Fibroblast of lung (primary cell): ENCODE data around the gene SPIB. TPM values are rescaled to one million over a fixed set of nuclear protein-coding genes. Genes with fewer than 3 reads are reported as not detected.
"Not testable (repeated sequence)": the region's sequence is repeated elsewhere in the genome, so short reads cannot be mapped to it uniquely, and the experiment has no call there.

Experiments used
- DNase-seq, 2 donors: peaks; one replicate each; pipeline versions ENCODE4 v3.0.0 to v3.0.0-alpha.2; 2010; ENCODE audit warnings: low read depth in 2 of 2
- H2AFZ ChIP-seq: 2 replicates; pipeline ENCODE4 v1.5.1; 2012; ENCODE audit warnings: low read length, control low read depth, inconsistent platforms
- H3K27ac ChIP-seq: 2 replicates; pipeline ENCODE4 v1.5.1; 2011; ENCODE audit warnings: low read length, control low read depth; ENCODE audit not compliant: insufficient read depth
- H3K27me3 ChIP-seq: 2 replicates; pipeline ENCODE4 v1.5.1; 2011; ENCODE audit warnings: mild to moderate bottlenecking, low read length; ENCODE audit not compliant: control insufficient read depth, insufficient read depth
- H3K36me3 ChIP-seq: 2 replicates; pipeline ENCODE4 v1.5.1; 2011; ENCODE audit warnings: low read length; ENCODE audit not compliant: control insufficient read depth, insufficient read depth
- H3K4me1 ChIP-seq: 2 replicates; pipeline ENCODE4 v1.5.1; 2011; ENCODE audit warnings: low read length; ENCODE audit not compliant: control insufficient read depth, insufficient read depth; ENCODE audit errors: extremely low read depth
- H3K4me2 ChIP-seq: 2 replicates; pipeline ENCODE4 v1.5.1; 2011; ENCODE audit warnings: low read length, control low read depth; ENCODE audit not compliant: insufficient read depth; ENCODE audit errors: extremely low read depth
- H3K4me3 ChIP-seq, 4 experiments: fragments of 200-600 bp in 1 of 4; sonication (generic) in 1 of 4; replicated peaks in 1 of 4; 2 replicates each; pipeline ENCODE4 v1.5.1; 2011 to 2016; ENCODE audit warnings: low read length in 4 of 4, low read depth in 3 of 4, mild to moderate bottlenecking in 3 of 4, control low read depth in 2 of 4, inconsistent platforms in 1 of 4, mixed read lengths in 1 of 4; ENCODE audit not compliant: insufficient read depth in 1 of 4; ENCODE audit errors: control extremely low read depth in 1 of 4
- H3K79me2 ChIP-seq: 2 replicates; pipeline ENCODE4 v1.5.1; 2012; ENCODE audit warnings: mild to moderate bottlenecking, low read length, inconsistent platforms; ENCODE audit not compliant: control insufficient read depth, insufficient read depth
- H3K9ac ChIP-seq: 2 replicates; pipeline ENCODE4 v1.5.1; 2011; ENCODE audit warnings: mild to moderate bottlenecking, low read length, control low read depth; ENCODE audit not compliant: insufficient read depth
- H3K9me3 ChIP-seq: 2 replicates; pipeline ENCODE4 v1.5.1; 2012; ENCODE audit warnings: low read depth, low read length; ENCODE audit not compliant: control insufficient read depth, insufficient read depth
- H4K20me1 ChIP-seq: 2 replicates; pipeline ENCODE4 v1.5.1; 2011; ENCODE audit warnings: low read length; ENCODE audit not compliant: control insufficient read depth, insufficient read depth; ENCODE audit errors: extremely low read depth
- EZH2 ChIP-seq: IDR thresholded peaks from 2 replicates; pipeline ENCODE4 v1.5.1; 2012; ENCODE audit warnings: low read length, control low read depth, mild to moderate bottlenecking; ENCODE audit errors: missing control alignments
- polyA plus RNA-seq, 2 donors: library from polyadenylated mRNA; depleted of rRNA in 1 of 2; stranded (reverse) in 1 of 2; unstranded in 1 of 2; fragments of >200 nt; gene quantifications; 2 replicates each; pipeline ENCODE4 v1.2.1, GENCODE V29; 2011 to 2012; ENCODE audit warnings: missing spikeins in 1 of 2
- total RNA-seq: library from RNA; depleted of rRNA; stranded (reverse); fragments of >200 nt; gene quantifications from 2 replicates; pipeline ENCODE4 v1.2.1, GENCODE V29; 2014
- TF ChIP-seq, protein P1 (sequence below), 2 donors: IDR thresholded peaks in 1 of 2; conservative IDR thresholded peaks in 1 of 2; 1 replicate in 1 of 2; 2 replicates in 1 of 2; pipeline ENCODE4 v1.5.1; 2011 to 2012; ENCODE audit warnings: low read length in 2 of 2, control low read depth in 1 of 2, inconsistent platforms in 1 of 2, low read depth in 1 of 2, mild to moderate bottlenecking in 1 of 2

The SPIB gene
- total and polyA plus RNA-seq, 2 donors (not counting 1 experiment from before 2014, with no cell fraction given) = not detected

- Histone ChIP-seq H2AFZ (no peak overlapping the region), H3K4me3 (no peak overlapping the region), H3K9ac (no peak overlapping the region), H3K79me2 (peaks cover 24% of the 10 kb centered on the region), H3K4me2 (no peak overlapping the region), H3K27me3 (no peaks in the 10 kb centered on the region), H3K9me3 (no peaks in the 10 kb centered on the region), H3K27ac (no peak overlapping the region), H4K20me1 (no peaks in the 10 kb centered on the region), H3K36me3 (peaks cover 5% of the 10 kb centered on the region), H3K4me1 (peaks cover 2% of the 10 kb centered on the region)
- peak; percentile 13 to 44 for DNase-seq
- no peak for TF ChIP-seq EZH2
- TF ChIP-seq, protein P1, sequence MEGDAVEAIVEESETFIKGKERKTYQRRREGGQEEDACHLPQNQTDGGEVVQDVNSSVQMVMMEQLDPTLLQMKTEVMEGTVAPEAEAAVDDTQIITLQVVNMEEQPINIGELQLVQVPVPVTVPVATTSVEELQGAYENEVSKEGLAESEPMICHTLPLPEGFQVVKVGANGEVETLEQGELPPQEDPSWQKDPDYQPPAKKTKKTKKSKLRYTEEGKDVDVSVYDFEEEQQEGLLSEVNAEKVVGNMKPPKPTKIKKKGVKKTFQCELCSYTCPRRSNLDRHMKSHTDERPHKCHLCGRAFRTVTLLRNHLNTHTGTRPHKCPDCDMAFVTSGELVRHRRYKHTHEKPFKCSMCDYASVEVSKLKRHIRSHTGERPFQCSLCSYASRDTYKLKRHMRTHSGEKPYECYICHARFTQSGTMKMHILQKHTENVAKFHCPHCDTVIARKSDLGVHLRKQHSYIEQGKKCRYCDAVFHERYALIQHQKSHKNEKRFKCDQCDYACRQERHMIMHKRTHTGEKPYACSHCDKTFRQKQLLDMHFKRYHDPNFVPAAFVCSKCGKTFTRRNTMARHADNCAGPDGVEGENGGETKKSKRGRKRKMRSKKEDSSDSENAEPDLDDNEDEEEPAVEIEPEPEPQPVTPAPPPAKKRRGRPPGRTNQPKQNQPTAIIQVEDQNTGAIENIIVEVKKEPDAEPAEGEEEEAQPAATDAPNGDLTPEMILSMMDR (conservative IDR thresholded peaks at IDR 0.05 in 1 of 2, IDR thresholded peaks at IDR 0.05 in 1 of 2; ENCODE audit: low read depth in 1 of 2, low read length in 2 of 2) = no peak
These were observed 31.4 kb upstream of the SPIB start for GRCh38 chr19:50387176-50387867.

- Histone ChIP-seq H3K4me2 (no peak overlapping the region), H3K9me3 (no peaks in the 10 kb centered on the region), H3K27ac (no peak overlapping the region), H3K79me2 (peaks cover 24% of the 10 kb centered on the region), H3K36me3 (peaks cover 2% of the 10 kb centered on the region), H3K4me1 (peaks cover 2% of the 10 kb centered on the region), H2AFZ (no peak overlapping the region), H4K20me1 (no peaks in the 10 kb centered on the region), H3K27me3 (no peaks in the 10 kb centered on the region), H3K4me3 (no peak overlapping the region), H3K9ac (no peak overlapping the region)
- DNase-seq = no peak
- no peak for TF ChIP-seq EZH2
- TF ChIP-seq, protein P1 (conservative IDR thresholded peaks at IDR 0.05 in 1 of 2, IDR thresholded peaks at IDR 0.05 in 1 of 2; ENCODE audit: low read depth in 1 of 2, low read length in 2 of 2) = no peak
These were observed 30.9 kb upstream of the SPIB start for GRCh38 chr19:50387868-50388245.

- not testable (repeated sequence) for H3K27ac ChIP-seq, H4K20me1 ChIP-seq
These were observed 28.4 kb upstream of the SPIB start for GRCh38 chr19:50390295-50390694.

DNA sequence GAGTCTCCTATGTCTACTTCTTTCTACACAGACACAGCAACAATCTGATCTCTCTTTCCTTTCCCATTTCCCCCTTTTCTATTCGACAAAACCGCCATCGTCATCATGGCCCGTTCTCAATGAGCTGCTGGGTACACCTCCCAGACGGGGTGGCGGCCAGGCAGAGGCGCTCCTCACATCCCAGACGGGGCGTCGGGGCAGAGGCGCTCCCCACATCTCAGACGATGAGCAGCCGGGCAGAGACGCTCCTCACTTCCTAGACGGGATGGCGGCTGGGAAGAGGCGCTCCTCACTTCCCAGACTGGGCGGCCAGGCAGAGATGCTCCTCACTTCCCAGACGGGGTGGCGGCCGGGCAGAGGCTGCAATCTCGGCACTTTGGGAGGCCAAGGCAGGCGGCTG is 27.8 kb upstream of the SPIB start:
- H4K20me1 ChIP-seq, H2AFZ ChIP-seq: not testable (repeated sequence)
- peaks cover 18% of the 10 kb centered on the region for H3K79me2 ChIP-seq

More at GRCh38 chr19:50390295-50390694, 28.4 kb upstream of the SPIB start:
- H3K9me3 ChIP-seq, H3K4me1 ChIP-seq, H3K27me3 ChIP-seq, H3K4me3 ChIP-seq, H3K4me2 ChIP-seq, H3K9ac ChIP-seq, DNase-seq, H3K36me3 ChIP-seq, H2AFZ ChIP-seq: not testable (repeated sequence)
- peaks cover 21% of the 10 kb centered on the region for H3K79me2 ChIP-seq

More for the DNA sequence above, 27.8 kb upstream of the SPIB start:
- not testable (repeated sequence) for H3K4me3 ChIP-seq, H3K27me3 ChIP-seq, H3K9ac ChIP-seq, H3K36me3 ChIP-seq, H3K4me2 ChIP-seq, H3K9me3 ChIP-seq, H3K27ac ChIP-seq, H3K4me1 ChIP-seq, DNase-seq
